ENCODE data around the gene HLA-G.

Gene HLA-G

GRCh38 chr6:29813066-29813465 lies 14.6 kb upstream of the HLA-G start:
- Histone ChIP-seq H3K4me3 (ENCODE audit: low read depth in 1 of 2, low read length in 1 of 2) (no peak overlapping the region), H3K9me3 (no peaks in the 10 kb centered on the region), H3K27ac (no peak overlapping the region), H3K27me3 (peaks cover 41% of the 10 kb centered on the region), H3K4me1 (ENCODE audit: control insufficient read depth in 1 of 2, insufficient read depth in 1 of 2, low read depth in 1 of 2, low read length in 1 of 2) (no peaks in the 10 kb centered on the region), H3K36me3 (no peaks in the 10 kb centered on the region)
- TF ChIP-seq, protein P1, sequence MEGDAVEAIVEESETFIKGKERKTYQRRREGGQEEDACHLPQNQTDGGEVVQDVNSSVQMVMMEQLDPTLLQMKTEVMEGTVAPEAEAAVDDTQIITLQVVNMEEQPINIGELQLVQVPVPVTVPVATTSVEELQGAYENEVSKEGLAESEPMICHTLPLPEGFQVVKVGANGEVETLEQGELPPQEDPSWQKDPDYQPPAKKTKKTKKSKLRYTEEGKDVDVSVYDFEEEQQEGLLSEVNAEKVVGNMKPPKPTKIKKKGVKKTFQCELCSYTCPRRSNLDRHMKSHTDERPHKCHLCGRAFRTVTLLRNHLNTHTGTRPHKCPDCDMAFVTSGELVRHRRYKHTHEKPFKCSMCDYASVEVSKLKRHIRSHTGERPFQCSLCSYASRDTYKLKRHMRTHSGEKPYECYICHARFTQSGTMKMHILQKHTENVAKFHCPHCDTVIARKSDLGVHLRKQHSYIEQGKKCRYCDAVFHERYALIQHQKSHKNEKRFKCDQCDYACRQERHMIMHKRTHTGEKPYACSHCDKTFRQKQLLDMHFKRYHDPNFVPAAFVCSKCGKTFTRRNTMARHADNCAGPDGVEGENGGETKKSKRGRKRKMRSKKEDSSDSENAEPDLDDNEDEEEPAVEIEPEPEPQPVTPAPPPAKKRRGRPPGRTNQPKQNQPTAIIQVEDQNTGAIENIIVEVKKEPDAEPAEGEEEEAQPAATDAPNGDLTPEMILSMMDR (IDR thresholded peaks at IDR 0.05): no peak

DNA sequence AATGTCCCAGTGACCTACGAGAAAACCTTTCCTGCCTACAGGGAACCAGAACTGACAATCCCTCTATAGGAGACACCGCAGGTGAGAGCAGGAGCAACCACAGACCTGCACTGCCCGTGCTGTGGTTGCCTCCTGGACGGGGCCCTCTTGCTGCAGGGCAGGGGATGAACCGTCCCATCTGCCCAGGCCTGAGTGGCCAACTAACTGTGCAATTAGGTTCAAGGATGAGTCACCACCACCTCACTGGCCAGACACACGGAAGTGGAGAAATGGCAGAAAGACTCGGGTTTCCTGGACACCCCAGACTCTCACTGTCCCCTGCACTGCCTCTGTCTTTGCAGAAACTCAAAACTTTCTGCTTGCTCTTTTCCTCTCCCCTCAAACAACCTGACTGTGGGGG lies 13.8 kb upstream of the HLA-G start:
- TF ChIP-seq, protein P1 (IDR thresholded peaks at IDR 0.05): no peak
- H3K9me3 ChIP-seq: no peaks in the 10 kb centered on the region
- peaks cover 41% of the 10 kb centered on the region for H3K27me3 ChIP-seq
- no peaks in the 10 kb centered on the region for H3K4me1 ChIP-seq (ENCODE audit: control insufficient read depth in 1 of 2, insufficient read depth in 1 of 2, low read depth in 1 of 2, low read length in 1 of 2)
- H3K36me3 ChIP-seq: no peaks in the 10 kb centered on the region
- no peak overlapping the region for H3K4me3 ChIP-seq (ENCODE audit: low read depth in 1 of 2, low read length in 1 of 2)
- no peak overlapping the region for H3K27ac ChIP-seq

- Histone ChIP-seq H3K27me3 (peaks cover 37% of the 10 kb centered on the region), H3K9me3 (no peaks in the 10 kb centered on the region), H3K27ac (no peak overlapping the region), H3K4me1 (ENCODE audit: control insufficient read depth in 1 of 2, insufficient read depth in 1 of 2, low read depth in 1 of 2, low read length in 1 of 2) (no peaks in the 10 kb centered on the region), H3K36me3 (no peaks in the 10 kb centered on the region), H3K4me3 (ENCODE audit: low read depth in 1 of 2, low read length in 1 of 2) (no peak overlapping the region)
- TF ChIP-seq, protein P1 (IDR thresholded peaks at IDR 0.05): no peak
These were observed 13.1 kb upstream of the HLA-G start for GRCh38 chr6:29814379-29815117.

GRCh38 chr6:29815118-29815750 lies 12.4 kb upstream of the HLA-G start:
- Histone ChIP-seq H3K4me1 (ENCODE audit: control insufficient read depth in 1 of 2, insufficient read depth in 1 of 2, low read depth in 1 of 2, low read length in 1 of 2) (no peaks in the 10 kb centered on the region), H3K36me3 (no peaks in the 10 kb centered on the region), H3K27ac (no peak overlapping the region), H3K9me3 (no peaks in the 10 kb centered on the region), H3K27me3 (peaks cover 37% of the 10 kb centered on the region), H3K4me3 (ENCODE audit: low read depth in 1 of 2, low read length in 1 of 2) (no peak overlapping the region)
- TF ChIP-seq, protein P1 (IDR thresholded peaks at IDR 0.05): no peak

GRCh38 chr6:29816030-29816429 lies 11.6 kb upstream of the HLA-G start:
- Histone ChIP-seq H3K9me3 (no peaks in the 10 kb centered on the region), H3K27me3 (peaks cover 37% of the 10 kb centered on the region), H3K36me3 (no peaks in the 10 kb centered on the region), H3K27ac (no peak overlapping the region), H3K4me3 (ENCODE audit: low read depth in 1 of 2, low read length in 1 of 2) (no peak overlapping the region), H3K4me1 (ENCODE audit: control insufficient read depth in 1 of 2, insufficient read depth in 1 of 2, low read depth in 1 of 2, low read length in 1 of 2) (no peaks in the 10 kb centered on the region)
- TF ChIP-seq, protein P1 (IDR thresholded peaks at IDR 0.05): no peak
